ENCODE measurements around the gene HEPHL1. TPM values are rescaled to one million over a fixed set of nuclear protein-coding genes. Genes with fewer than 3 reads are reported as not detected.

The HEPHL1 gene
- total RNA-seq, 2 donors from 2014 or later: not detected

DNA sequence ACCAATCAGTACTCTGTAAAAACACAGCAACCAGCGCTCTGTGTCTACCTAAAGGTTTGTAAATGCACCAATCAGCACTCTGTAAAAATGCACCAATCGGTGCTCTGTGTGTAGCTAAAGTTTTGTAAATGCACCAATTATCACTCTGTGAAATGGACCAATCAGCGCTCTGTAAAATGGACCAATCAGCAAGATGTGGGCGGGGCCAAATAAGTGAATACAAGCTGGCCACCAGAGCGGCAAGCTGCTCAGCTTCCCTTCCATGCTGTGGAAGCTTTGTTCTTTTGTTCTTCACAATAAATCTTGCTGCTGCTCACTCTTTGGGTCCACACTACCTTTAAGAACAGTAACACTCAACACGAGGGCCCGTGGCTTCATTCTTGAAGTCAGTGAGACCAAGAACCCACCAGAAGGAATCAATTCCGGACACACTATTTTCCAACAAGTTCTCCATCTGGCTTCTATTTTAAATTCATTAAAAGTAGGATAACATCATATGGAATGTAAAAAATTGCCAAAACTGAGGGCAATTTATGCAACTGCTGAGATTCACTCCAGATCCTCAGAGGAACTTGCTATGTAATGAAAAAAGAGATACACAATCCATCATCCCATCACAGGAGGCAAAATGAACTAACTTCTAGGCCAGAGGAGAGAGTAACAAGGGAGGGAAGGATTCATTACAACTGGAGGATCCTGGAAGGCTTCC, 104.4 kb downstream of the HEPHL1 start:
- peaks cover 14 to 16% of the 10 kb centered on the region in 2 donors for H3K4me1 ChIP-seq (ENCODE audit: control insufficient read depth in 1 of 2, low read depth in 2 of 2)
- H3K27me3 ChIP-seq (replicated peaks; ENCODE audit: insufficient read depth): no peaks in the 10 kb centered on the region
- no peak overlapping the region for H3K4me3 ChIP-seq
- DNase-seq (ENCODE audit: low spot score) (no peak), ATAC-seq (ENCODE audit: insufficient number of reproducible peaks, low FRiP score, low read depth) (no peak)
- TF ChIP-seq, protein P1, sequence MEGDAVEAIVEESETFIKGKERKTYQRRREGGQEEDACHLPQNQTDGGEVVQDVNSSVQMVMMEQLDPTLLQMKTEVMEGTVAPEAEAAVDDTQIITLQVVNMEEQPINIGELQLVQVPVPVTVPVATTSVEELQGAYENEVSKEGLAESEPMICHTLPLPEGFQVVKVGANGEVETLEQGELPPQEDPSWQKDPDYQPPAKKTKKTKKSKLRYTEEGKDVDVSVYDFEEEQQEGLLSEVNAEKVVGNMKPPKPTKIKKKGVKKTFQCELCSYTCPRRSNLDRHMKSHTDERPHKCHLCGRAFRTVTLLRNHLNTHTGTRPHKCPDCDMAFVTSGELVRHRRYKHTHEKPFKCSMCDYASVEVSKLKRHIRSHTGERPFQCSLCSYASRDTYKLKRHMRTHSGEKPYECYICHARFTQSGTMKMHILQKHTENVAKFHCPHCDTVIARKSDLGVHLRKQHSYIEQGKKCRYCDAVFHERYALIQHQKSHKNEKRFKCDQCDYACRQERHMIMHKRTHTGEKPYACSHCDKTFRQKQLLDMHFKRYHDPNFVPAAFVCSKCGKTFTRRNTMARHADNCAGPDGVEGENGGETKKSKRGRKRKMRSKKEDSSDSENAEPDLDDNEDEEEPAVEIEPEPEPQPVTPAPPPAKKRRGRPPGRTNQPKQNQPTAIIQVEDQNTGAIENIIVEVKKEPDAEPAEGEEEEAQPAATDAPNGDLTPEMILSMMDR (IDR thresholded peaks at IDR 0.05): no peak
- H3K36me3 ChIP-seq: no peaks in the 10 kb centered on the region
- no peaks in the 10 kb centered on the region for H3K9me3 ChIP-seq
- H3K27ac ChIP-seq: no peak overlapping the region

DNA sequence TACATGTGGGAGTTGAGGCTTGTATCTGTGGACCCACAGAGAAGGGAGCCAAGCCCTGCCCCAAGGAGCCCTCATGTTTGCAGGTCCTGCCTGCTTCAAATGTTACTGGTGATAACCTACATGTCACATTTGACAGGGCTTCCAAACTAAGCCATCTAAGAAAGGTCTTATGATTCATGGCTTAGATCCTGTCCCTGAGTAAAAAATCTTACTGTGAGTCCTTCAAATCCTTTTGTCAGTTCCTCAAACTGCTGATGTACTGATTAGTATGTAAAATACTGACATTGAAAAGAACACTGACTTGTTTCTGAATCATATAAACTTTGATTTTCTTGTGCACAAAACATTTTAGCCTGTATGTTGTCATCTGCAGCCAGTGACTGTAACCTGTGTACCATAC, 106.5 kb downstream of the HEPHL1 start:
- H3K4me3 ChIP-seq: peak overlapping the region; percentile 92
- H3K27ac ChIP-seq: peak overlapping the region; percentile 91 to 92
- ATAC-seq (ENCODE audit: insufficient number of reproducible peaks, low FRiP score, low read depth) (no peak), DNase-seq (ENCODE audit: low spot score) (no peak)
- TF ChIP-seq, protein P1 (IDR thresholded peaks at IDR 0.05): no peak
- no peaks in the 10 kb centered on the region for H3K9me3 ChIP-seq
- no peaks in the 10 kb centered on the region for H3K27me3 ChIP-seq (replicated peaks; ENCODE audit: insufficient read depth)
- no peaks in the 10 kb centered on the region for H3K36me3 ChIP-seq
- H3K4me1 ChIP-seq (ENCODE audit: control insufficient read depth in 1 of 2, low read depth in 2 of 2): peaks cover 31 to 35% of the 10 kb centered on the region in 2 donors

DNA sequence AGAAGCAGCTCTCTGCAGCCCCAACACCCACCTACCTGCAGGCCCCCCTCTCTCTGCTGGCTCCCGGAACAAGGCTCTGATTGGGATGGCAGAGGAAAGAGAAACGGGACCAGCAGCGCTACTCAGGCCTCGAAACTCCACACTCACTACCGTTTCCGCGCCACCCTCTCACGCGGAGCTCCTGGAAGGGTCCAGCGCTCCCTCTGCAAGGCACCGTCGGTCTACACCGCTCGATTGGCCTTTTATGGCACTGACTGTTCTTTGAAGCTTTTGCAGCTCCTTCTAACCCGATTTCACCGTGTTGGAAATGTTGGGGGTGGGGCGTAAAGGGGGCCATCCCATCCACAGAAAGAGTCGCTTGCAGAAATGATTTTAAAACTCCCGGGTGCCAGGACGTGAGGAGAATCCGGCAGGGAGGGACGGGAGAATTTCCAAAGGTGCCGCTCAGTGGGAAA, 107.2 kb downstream of the HEPHL1 start:
- peak overlapping the region; percentile 91 to 92 for H3K27ac ChIP-seq
- no peaks in the 10 kb centered on the region for H3K27me3 ChIP-seq (replicated peaks; ENCODE audit: insufficient read depth)
- DNase-seq (ENCODE audit: low spot score): no peak
- H3K9me3 ChIP-seq: no peaks in the 10 kb centered on the region
- H3K36me3 ChIP-seq: no peaks in the 10 kb centered on the region
- peaks cover 35 to 40% of the 10 kb centered on the region in 2 donors for H3K4me1 ChIP-seq (ENCODE audit: control insufficient read depth in 1 of 2, low read depth in 2 of 2)
- TF ChIP-seq, protein P1 (IDR thresholded peaks at IDR 0.05): no peak
- no peak for ATAC-seq (ENCODE audit: insufficient number of reproducible peaks, low FRiP score, low read depth)
- peak overlapping the region; percentile 92 for H3K4me3 ChIP-seq

DNA sequence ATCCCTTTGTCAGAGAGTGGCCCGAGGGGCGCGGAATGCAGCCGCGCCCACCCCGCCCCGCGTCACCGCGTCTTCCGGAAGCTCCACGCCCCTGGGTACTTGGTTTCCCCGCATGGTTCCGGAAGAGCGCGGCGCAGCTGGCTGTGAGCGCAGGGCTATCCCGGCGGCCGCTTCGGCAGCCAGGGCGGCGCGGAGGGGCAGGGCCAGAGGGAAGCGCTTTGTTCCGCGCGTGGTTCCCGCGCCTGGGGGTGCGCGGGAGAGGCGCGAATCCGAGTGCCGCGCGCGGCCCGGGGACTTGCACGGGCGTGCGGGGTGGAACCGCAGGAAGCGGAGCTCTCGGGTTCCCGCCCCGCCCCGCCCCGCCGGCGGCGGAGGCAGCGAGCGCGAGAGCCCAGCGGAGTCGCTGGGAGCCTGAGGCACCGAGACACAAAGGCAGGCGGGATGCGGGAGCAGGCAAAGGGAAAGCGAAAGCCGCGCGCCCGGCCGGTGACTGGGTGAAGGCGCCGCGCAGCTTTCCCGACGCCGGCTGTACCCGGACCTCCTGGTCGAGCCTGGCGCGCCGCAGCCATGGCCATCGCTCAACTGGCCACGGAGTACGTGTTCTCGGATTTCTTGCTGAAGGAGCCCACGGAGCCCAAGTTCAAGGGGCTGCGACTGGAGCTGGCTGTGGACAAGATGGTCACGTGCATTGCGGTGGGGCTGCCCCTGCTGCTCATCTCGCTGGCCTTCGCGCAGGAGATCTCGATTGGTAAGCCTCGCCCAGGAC, 107.8 kb downstream of the HEPHL1 start, which contains the start of gene PANX1:
PANX1 (plus strand) TSS at position 96 of the 766 bp plus-strand sequence; CDS start at position 568, 472 bp downstream.
- no peaks in the 10 kb centered on the region for H3K9me3 ChIP-seq
- peak within 1 kb of the TSS; percentile 92 for H3K4me3 ChIP-seq
- peaks cover 37 to 46% of the 10 kb centered on the region in 2 donors for H3K4me1 ChIP-seq (ENCODE audit: control insufficient read depth in 1 of 2, low read depth in 2 of 2)
- ATAC-seq (ENCODE audit: insufficient number of reproducible peaks, low FRiP score, low read depth): peak; percentile 47
- peak within 1 kb of the TSS; percentile 91 to 92 for H3K27ac ChIP-seq
- no peaks in the 10 kb centered on the region for H3K27me3 ChIP-seq (replicated peaks; ENCODE audit: insufficient read depth)
- no peak for DNase-seq (ENCODE audit: low spot score)
- TF ChIP-seq, protein P1 (IDR thresholded peaks at IDR 0.05): no peak
- no peaks in the 10 kb centered on the region for H3K36me3 ChIP-seq
